K562 (cell line): Measurements from ENCODE around the gene LMBR1. TPM values are rescaled to one million over a fixed set of nuclear protein-coding genes. Genes with fewer than 3 reads are reported as not detected.

Experiments
- ATF1 ChIP-seq, 2 experiments: fragments of 450-650 bp in 1 of 2; IDR thresholded peaks; 2 replicates each; pipeline ENCODE4 v1.6.1; 2016; ENCODE audit warnings: missing compliant biosample characterization in 1 of 2, missing genetic modification characterization in 1 of 2
- BCLAF1 ChIP-seq, 2 experiments: fragments of 450-650 bp in 1 of 2; IDR thresholded peaks; 2 replicates each; pipeline ENCODE4 v1.6.1; 2011 to 2017; ENCODE audit warnings: low read depth in 2 of 2, antibody characterized with exemption in 1 of 2, borderline replicate concordance in 1 of 2, low read length in 1 of 2, mild to moderate bottlenecking in 1 of 2, mixed read lengths in 1 of 2; ENCODE audit not compliant: control insufficient read depth in 1 of 2
- LCOR ChIP-seq: sonication (generic); formaldehyde crosslinking; IDR thresholded peaks from 2 replicates; pipeline ENCODE4 v1.8.0; 2022; ENCODE audit warnings: mild to moderate bottlenecking, missing genetic modification reagents
- NCOA2 ChIP-seq, 2 experiments: fragments of 450-650 bp; IDR thresholded peaks; 2 replicates each; pipeline ENCODE4 v1.6.1; 2018; ENCODE audit warnings: mild to moderate bottlenecking in 2 of 2, moderate library complexity in 1 of 2; ENCODE audit not compliant: partially characterized antibody in 2 of 2
- NCOR1 ChIP-seq: fragments of 450-650 bp; IDR thresholded peaks from 2 replicates; pipeline ENCODE4 v1.6.1; 2016; ENCODE audit warnings: mild to moderate bottlenecking, moderate library complexity
- REST ChIP-seq, 2 experiments: fragments of 450-650 bp; formaldehyde crosslinking in 1 of 2; IDR thresholded peaks; 2 replicates each; pipeline versions ENCODE4 v1.4.0 to v1.6.1; 2014 to 2020; ENCODE audit warnings: mild to moderate bottlenecking in 2 of 2, borderline replicate concordance in 1 of 2, low read depth in 1 of 2
- SETDB1 ChIP-seq: IDR thresholded peaks from one replicate; pipeline ENCODE4 v1.6.1; 2012; ENCODE audit warnings: low read length, control low read depth, inconsistent platforms
- SIN3A ChIP-seq, 2 experiments: fragments of 150-350 bp in 1 of 2; IDR thresholded peaks; 2 replicates each; pipeline ENCODE4 v1.6.1; 2011 to 2016; ENCODE audit warnings: borderline replicate concordance in 2 of 2, low read depth in 2 of 2, low read length in 2 of 2, mild to moderate bottlenecking in 2 of 2, moderate library complexity in 2 of 2; ENCODE audit not compliant: control insufficient read depth in 1 of 2
- SIX5 ChIP-seq, 2 experiments: IDR thresholded peaks; 2 replicates each; pipeline ENCODE4 v1.6.1; 2011; ENCODE audit warnings: low read length in 2 of 2, borderline replicate concordance in 1 of 2, low read depth in 1 of 2, mild to moderate bottlenecking in 1 of 2, moderate library complexity in 1 of 2; ENCODE audit not compliant: insufficient read depth in 1 of 2
- ZNF785 ChIP-seq: fragments of 250-450 bp; sonication (Bioruptor Pico); IDR thresholded peaks from 2 replicates; pipeline ENCODE4 v1.4.0; 2020; ENCODE audit warnings: mild to moderate bottlenecking
- polyA plus RNA-seq, 8 experiments: library from polyadenylated mRNA; depleted of rRNA in 4 of 8; stranded (reverse) in 5 of 8; unstranded in 3 of 8; fragments of >200 nt; fragmentation: Nextera tagmentation in 2 of 8; fragmentation: Illumina TruSeq in 1 of 8; extraction: Ambion mirVana in 2 of 8; extraction: Trizol in 1 of 8; gene quantifications; 2 replicates each; pipeline versions ENCODE4 v1.2.1 to v1.2.3, GENCODE V29; 2011 to 2014; ENCODE audit warnings: inconsistent platforms in 1 of 8, missing spikeins in 1 of 8
- total RNA-seq, 7 experiments: library from RNA; depleted of rRNA in 6 of 7; stranded (reverse); fragments of >200 nt in 6 of 7; fragmentation: Illumina TruSeq in 2 of 7; extraction: Trizol in 2 of 7; gene quantifications; 2 replicates each; pipeline versions ENCODE4 v1.2.1 to v1.2.3, GENCODE V29; 2011 to 2021; ENCODE audit warnings: low replicate concordance in 1 of 7
- TF ChIP-seq, protein P1 (sequence below): fragments of 450-650 bp; IDR thresholded peaks from 2 replicates; pipeline ENCODE4 v1.6.1; 2016; ENCODE audit warnings: missing biosample characterization, missing genetic modification characterization

Gene LMBR1
- total and polyA plus RNA-seq, 9 of the 15 experiments (the other 6 are each of a cell fraction or from before 2014, with no cell fraction given) = 7.7 to 90.0 (median 59.9) TPM

GRCh38 chr7:156892821-156893706 lies at the start of gene LMBR1 (continued):
- TF ChIP-seq REST (IDR thresholded peaks at IDR 0.05; ENCODE audit: borderline replicate concordance) = peak; percentile 23
- TF ChIP-seq REST (CRISPR knock-in tag; IDR thresholded peaks at IDR 0.05; ENCODE audit: low read depth) = peak; percentile 70; the same call in 1 of the 2 replicates
- no peak for TF ChIP-seq NCOA2 (IDR thresholded peaks at IDR 0.05; ENCODE audit: partially characterized antibody in 2 of 2)
- peak in 1 of 2 experiments; percentile 24; a peak in 1 of 4 replicates for TF ChIP-seq SIX5 (IDR thresholded peaks at IDR 0.05; ENCODE audit: borderline replicate concordance in 1 of 2, insufficient read depth in 1 of 2, low read depth in 1 of 2, low read length in 2 of 2)
- TF ChIP-seq ZNF785 (CRISPR knock-in tag) = no peak
- peak; percentile 72 to 95; a peak in 3 of 4 replicates for TF ChIP-seq SIN3A (IDR thresholded peaks at IDR 0.05; ENCODE audit: borderline replicate concordance in 2 of 2, control insufficient read depth in 1 of 2, low read depth in 2 of 2, low read length in 2 of 2)
- TF ChIP-seq LCOR (CRISPR knock-in tag) = peak; percentile 91
- TF ChIP-seq BCLAF1 (IDR thresholded peaks at IDR 0.05; ENCODE audit: borderline replicate concordance in 1 of 2, control insufficient read depth in 1 of 2, low read depth in 2 of 2, low read length in 1 of 2) = 0 out of 4 replicates have a peak, but pooled peaks of 1 of the 2 experiments have one; percentile 43
- peak; percentile 41; the same call in 1 of the 2 replicates for TF ChIP-seq NCOR1
- TF ChIP-seq SETDB1 = no peak
- TF ChIP-seq, protein P1, sequence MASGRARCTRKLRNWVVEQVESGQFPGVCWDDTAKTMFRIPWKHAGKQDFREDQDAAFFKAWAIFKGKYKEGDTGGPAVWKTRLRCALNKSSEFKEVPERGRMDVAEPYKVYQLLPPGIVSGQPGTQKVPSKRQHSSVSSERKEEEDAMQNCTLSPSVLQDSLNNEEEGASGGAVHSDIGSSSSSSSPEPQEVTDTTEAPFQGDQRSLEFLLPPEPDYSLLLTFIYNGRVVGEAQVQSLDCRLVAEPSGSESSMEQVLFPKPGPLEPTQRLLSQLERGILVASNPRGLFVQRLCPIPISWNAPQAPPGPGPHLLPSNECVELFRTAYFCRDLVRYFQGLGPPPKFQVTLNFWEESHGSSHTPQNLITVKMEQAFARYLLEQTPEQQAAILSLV (tag) = no peak
- peak; percentile 96 for TF ChIP-seq ATF1 (CRISPR knock-in tag; IDR thresholded peaks at IDR 0.05)
- TF ChIP-seq ATF1 (tag; IDR thresholded peaks at IDR 0.05) = peak; percentile 96
